ENCODE measurements around the gene ZNF579.

- TF ChIP-seq CTCF (IDR thresholded peaks at IDR 0.05 in 8 of 11, conservative IDR thresholded peaks at IDR 0.05 in 3 of 11), result no peak
- no peak for TF ChIP-seq POLR2AphosphoS5 (IDR thresholded peaks at IDR 0.05)
- no peak for TF ChIP-seq POLR2A (IDR thresholded peaks at IDR 0.05)
Measured at GRCh38 chr19:55611983-55612645, 31.5 kb upstream of the ZNF579 start.
